Stimulated activated CD4-positive, alpha-beta T cell treated with anti-CD3 and anti-CD28 coated beads, Interleukin-12 subunit alpha, Interleukin-12 subunit beta, amount 100 ng/mL, for 48 hours (primary cell): ENCODE measurements around the gene FAM117B.
"Not testable (repeated sequence)": the region's sequence is repeated elsewhere in the genome, so short reads cannot be mapped to it uniquely, and the experiment has no call there.

Source experiments
- DNase-seq, 3 donors: peaks; one replicate each; pipeline ENCODE4 v3.0.0-alpha.2; 2020; ENCODE audit warnings: low read depth in 2 of 3, low spot score in 1 of 3

The FAM117B gene

GRCh38 chr2:202757339-202757738 lies 122.6 kb downstream of the FAM117B start:
- DNase-seq: no peak

GRCh38 chr2:202758128-202758527 lies 123.4 kb downstream of the FAM117B start:
- DNase-seq: no peak

GRCh38 chr2:202758604-202759003 lies 123.8 kb downstream of the FAM117B start:
- no peak for DNase-seq

- DNase-seq: no peak
Measured at GRCh38 chr2:202760848-202761247, 126.1 kb downstream of the FAM117B start.

- no peak for DNase-seq
Measured at GRCh38 chr2:202762556-202762955, 127.8 kb downstream of the FAM117B start.

GRCh38 chr2:202763916-202764315 lies 129.1 kb downstream of the FAM117B start:
- DNase-seq: no peak

GRCh38 chr2:202764991-202765390 lies 130.2 kb downstream of the FAM117B start:
- no peak for DNase-seq

GRCh38 chr2:202765436-202765835 lies 130.7 kb downstream of the FAM117B start:
- no peak for DNase-seq

GRCh38 chr2:202768273-202768672 lies 133.5 kb downstream of the FAM117B start:
- no peak for DNase-seq

GRCh38 chr2:202769201-202769600 lies 134.4 kb downstream of the FAM117B start:
- DNase-seq: no peak

GRCh38 chr2:202771336-202771735 lies 136.6 kb downstream of the FAM117B start:
- no peak for DNase-seq

GRCh38 chr2:202771741-202772460 lies 137.1 kb downstream of the FAM117B start:
- DNase-seq: no peak

GRCh38 chr2:202773301-202773973 lies 138.7 kb downstream of the FAM117B start:
- DNase-seq: no peak

GRCh38 chr2:202774104-202774503 lies 139.3 kb downstream of the FAM117B start:
- DNase-seq: no peak

- DNase-seq: no peak
Measured at GRCh38 chr2:202778217-202778616, 143.4 kb downstream of the FAM117B start.

- DNase-seq: peak in 2 of 3 donors; percentile 5 to 14
Measured at GRCh38 chr2:202780514-202781021, 145.8 kb downstream of the FAM117B start.

GRCh38 chr2:202782940-202783558 lies 148.3 kb downstream of the FAM117B start:
- no peak for DNase-seq

GRCh38 chr2:202786842-202787241 lies 152.1 kb downstream of the FAM117B start:
- DNase-seq: no peak

GRCh38 chr2:202790676-202791075 lies 155.9 kb downstream of the FAM117B start:
- no peak for DNase-seq

GRCh38 chr2:202797944-202798343 lies 163.2 kb downstream of the FAM117B start:
- DNase-seq: no peak

GRCh38 chr2:202805911-202806310 lies 171.1 kb downstream of the FAM117B start:
- not testable (repeated sequence) for DNase-seq
